Measurements from ENCODE around the gene CDH13.

The CDH13 gene

GRCh38 chr16:83692224-83692623 lies 1065.5 kb downstream of the CDH13 start:
- no peaks in the 10 kb centered on the region for H3K27me3 ChIP-seq (ENCODE audit: control insufficient read depth, insufficient read depth, low read length)

GRCh38 chr16:83698964-83699363 lies 1072.2 kb downstream of the CDH13 start:
- no peaks in the 10 kb centered on the region for H3K27me3 ChIP-seq (ENCODE audit: control insufficient read depth, insufficient read depth, low read length)

More at GRCh38 chr16:83692224-83692623, 1065.5 kb downstream of the CDH13 start:
- H3K4me3 ChIP-seq (ENCODE audit: low read length), result no peak overlapping the region
- no peaks in the 10 kb centered on the region for H3K9me3 ChIP-seq (ENCODE audit: control insufficient read depth, low read length)
- no peaks in the 10 kb centered on the region for H3K36me3 ChIP-seq (ENCODE audit: control insufficient read depth, insufficient read depth, low read length)
- no peaks in the 10 kb centered on the region for H3K4me1 ChIP-seq (ENCODE audit: control insufficient read depth, insufficient read depth, low read length)
- H3K9ac ChIP-seq (ENCODE audit: low read length), result no peak overlapping the region

GRCh38 chr16:83699817-83700216 lies 1073.0 kb downstream of the CDH13 start:
- H3K36me3 ChIP-seq (ENCODE audit: control insufficient read depth, insufficient read depth, low read length), result no peaks in the 10 kb centered on the region

More at GRCh38 chr16:83698964-83699363, 1072.2 kb downstream of the CDH13 start:
- H3K4me3 ChIP-seq (ENCODE audit: low read length), result no peak overlapping the region
- no peak overlapping the region for H3K9ac ChIP-seq (ENCODE audit: low read length)
- H3K4me1 ChIP-seq (ENCODE audit: control insufficient read depth, insufficient read depth, low read length), result no peaks in the 10 kb centered on the region
- no peaks in the 10 kb centered on the region for H3K36me3 ChIP-seq (ENCODE audit: control insufficient read depth, insufficient read depth, low read length)
- H3K9me3 ChIP-seq (ENCODE audit: control insufficient read depth, low read length), result no peaks in the 10 kb centered on the region

GRCh38 chr16:83700918-83701317 lies 1074.1 kb downstream of the CDH13 start:
- H3K9ac ChIP-seq (ENCODE audit: low read length), result no peak overlapping the region
- H3K4me1 ChIP-seq (ENCODE audit: control insufficient read depth, insufficient read depth, low read length), result no peaks in the 10 kb centered on the region
- H3K4me3 ChIP-seq (ENCODE audit: low read length), result no peak overlapping the region

More at GRCh38 chr16:83699817-83700216, 1073.0 kb downstream of the CDH13 start:
- H3K9me3 ChIP-seq (ENCODE audit: control insufficient read depth, low read length), result no peaks in the 10 kb centered on the region
- H3K9ac ChIP-seq (ENCODE audit: low read length), result no peak overlapping the region
- H3K4me3 ChIP-seq (ENCODE audit: low read length), result no peak overlapping the region
- no peaks in the 10 kb centered on the region for H3K27me3 ChIP-seq (ENCODE audit: control insufficient read depth, insufficient read depth, low read length)
- H3K4me1 ChIP-seq (ENCODE audit: control insufficient read depth, insufficient read depth, low read length), result no peaks in the 10 kb centered on the region

GRCh38 chr16:83701494-83701893 lies 1074.7 kb downstream of the CDH13 start:
- Histone ChIP-seq H3K4me1 (ENCODE audit: control insufficient read depth, insufficient read depth, low read length) (no peaks in the 10 kb centered on the region), H3K27me3 (ENCODE audit: control insufficient read depth, insufficient read depth, low read length) (no peaks in the 10 kb centered on the region), H3K36me3 (ENCODE audit: control insufficient read depth, insufficient read depth, low read length) (no peaks in the 10 kb centered on the region), H3K9ac (ENCODE audit: low read length) (no peak overlapping the region), H3K9me3 (ENCODE audit: control insufficient read depth, low read length) (no peaks in the 10 kb centered on the region), H3K4me3 (ENCODE audit: low read length) (no peak overlapping the region)

More at GRCh38 chr16:83700918-83701317, 1074.1 kb downstream of the CDH13 start:
- H3K9me3 ChIP-seq (ENCODE audit: control insufficient read depth, low read length), result no peaks in the 10 kb centered on the region
- no peaks in the 10 kb centered on the region for H3K27me3 ChIP-seq (ENCODE audit: control insufficient read depth, insufficient read depth, low read length)
- no peaks in the 10 kb centered on the region for H3K36me3 ChIP-seq (ENCODE audit: control insufficient read depth, insufficient read depth, low read length)

GRCh38 chr16:83704656-83705055 lies 1077.9 kb downstream of the CDH13 start:
- no peaks in the 10 kb centered on the region for H3K9me3 ChIP-seq (ENCODE audit: control insufficient read depth, low read length)
- no peaks in the 10 kb centered on the region for H3K27me3 ChIP-seq (ENCODE audit: control insufficient read depth, insufficient read depth, low read length)
- no peaks in the 10 kb centered on the region for H3K4me1 ChIP-seq (ENCODE audit: control insufficient read depth, insufficient read depth, low read length)
- no peak overlapping the region for H3K4me3 ChIP-seq (ENCODE audit: low read length)
- H3K9ac ChIP-seq (ENCODE audit: low read length), result no peak overlapping the region
- H3K36me3 ChIP-seq (ENCODE audit: control insufficient read depth, insufficient read depth, low read length), result no peaks in the 10 kb centered on the region

- Histone ChIP-seq H3K27me3 (ENCODE audit: control insufficient read depth, insufficient read depth, low read length) (no peaks in the 10 kb centered on the region), H3K9ac (ENCODE audit: low read length) (no peak overlapping the region), H3K4me1 (ENCODE audit: control insufficient read depth, insufficient read depth, low read length) (no peaks in the 10 kb centered on the region), H3K36me3 (ENCODE audit: control insufficient read depth, insufficient read depth, low read length) (no peaks in the 10 kb centered on the region), H3K4me3 (ENCODE audit: low read length) (no peak overlapping the region), H3K9me3 (ENCODE audit: control insufficient read depth, low read length) (no peaks in the 10 kb centered on the region)
Measured at GRCh38 chr16:83705856-83706255, 1079.1 kb downstream of the CDH13 start.

- Histone ChIP-seq H3K9me3 (ENCODE audit: control insufficient read depth, low read length) (no peaks in the 10 kb centered on the region), H3K4me3 (ENCODE audit: low read length) (no peak overlapping the region), H3K27me3 (ENCODE audit: control insufficient read depth, insufficient read depth, low read length) (no peaks in the 10 kb centered on the region), H3K36me3 (ENCODE audit: control insufficient read depth, insufficient read depth, low read length) (no peaks in the 10 kb centered on the region), H3K9ac (ENCODE audit: low read length) (no peak overlapping the region), H3K4me1 (ENCODE audit: control insufficient read depth, insufficient read depth, low read length) (no peaks in the 10 kb centered on the region)
Measured at GRCh38 chr16:83706394-83706793, 1079.6 kb downstream of the CDH13 start.

GRCh38 chr16:83711069-83711468 lies 1084.3 kb downstream of the CDH13 start:
- Histone ChIP-seq H3K9me3 (ENCODE audit: control insufficient read depth, low read length) (no peaks in the 10 kb centered on the region), H3K36me3 (ENCODE audit: control insufficient read depth, insufficient read depth, low read length) (no peaks in the 10 kb centered on the region), H3K9ac (ENCODE audit: low read length) (no peak overlapping the region)

GRCh38 chr16:83713597-83713996 lies 1086.8 kb downstream of the CDH13 start:
- Histone ChIP-seq H3K9ac (ENCODE audit: low read length) (no peak overlapping the region), H3K27me3 (ENCODE audit: control insufficient read depth, insufficient read depth, low read length) (no peaks in the 10 kb centered on the region), H3K4me3 (ENCODE audit: low read length) (no peak overlapping the region)

More at GRCh38 chr16:83711069-83711468, 1084.3 kb downstream of the CDH13 start:
- Histone ChIP-seq H3K4me1 (ENCODE audit: control insufficient read depth, insufficient read depth, low read length) (no peaks in the 10 kb centered on the region), H3K4me3 (ENCODE audit: low read length) (no peak overlapping the region), H3K27me3 (ENCODE audit: control insufficient read depth, insufficient read depth, low read length) (no peaks in the 10 kb centered on the region)

GRCh38 chr16:83714286-83714685 lies 1087.5 kb downstream of the CDH13 start:
- Histone ChIP-seq H3K4me1 (ENCODE audit: control insufficient read depth, insufficient read depth, low read length) (no peaks in the 10 kb centered on the region), H3K27me3 (ENCODE audit: control insufficient read depth, insufficient read depth, low read length) (no peaks in the 10 kb centered on the region), H3K4me3 (ENCODE audit: low read length) (no peak overlapping the region), H3K9ac (ENCODE audit: low read length) (no peak overlapping the region), H3K36me3 (ENCODE audit: control insufficient read depth, insufficient read depth, low read length) (no peaks in the 10 kb centered on the region), H3K9me3 (ENCODE audit: control insufficient read depth, low read length) (no peaks in the 10 kb centered on the region)

More at GRCh38 chr16:83713597-83713996, 1086.8 kb downstream of the CDH13 start:
- Histone ChIP-seq H3K4me1 (ENCODE audit: control insufficient read depth, insufficient read depth, low read length) (no peaks in the 10 kb centered on the region), H3K36me3 (ENCODE audit: control insufficient read depth, insufficient read depth, low read length) (no peaks in the 10 kb centered on the region), H3K9me3 (ENCODE audit: control insufficient read depth, low read length) (no peaks in the 10 kb centered on the region)

- Histone ChIP-seq H3K9ac (ENCODE audit: low read length) (no peak overlapping the region), H3K4me1 (ENCODE audit: control insufficient read depth, insufficient read depth, low read length) (no peaks in the 10 kb centered on the region), H3K27me3 (ENCODE audit: control insufficient read depth, insufficient read depth, low read length) (no peaks in the 10 kb centered on the region), H3K4me3 (ENCODE audit: low read length) (no peak overlapping the region), H3K36me3 (ENCODE audit: control insufficient read depth, insufficient read depth, low read length) (no peaks in the 10 kb centered on the region), H3K9me3 (ENCODE audit: control insufficient read depth, low read length) (no peaks in the 10 kb centered on the region)
Measured at GRCh38 chr16:83715217-83715920, 1088.6 kb downstream of the CDH13 start.

Measured in mucosa of stomach (tissue), 1 donor.